ENCODE results near the gene MTG1.

Gene MTG1

DNA sequence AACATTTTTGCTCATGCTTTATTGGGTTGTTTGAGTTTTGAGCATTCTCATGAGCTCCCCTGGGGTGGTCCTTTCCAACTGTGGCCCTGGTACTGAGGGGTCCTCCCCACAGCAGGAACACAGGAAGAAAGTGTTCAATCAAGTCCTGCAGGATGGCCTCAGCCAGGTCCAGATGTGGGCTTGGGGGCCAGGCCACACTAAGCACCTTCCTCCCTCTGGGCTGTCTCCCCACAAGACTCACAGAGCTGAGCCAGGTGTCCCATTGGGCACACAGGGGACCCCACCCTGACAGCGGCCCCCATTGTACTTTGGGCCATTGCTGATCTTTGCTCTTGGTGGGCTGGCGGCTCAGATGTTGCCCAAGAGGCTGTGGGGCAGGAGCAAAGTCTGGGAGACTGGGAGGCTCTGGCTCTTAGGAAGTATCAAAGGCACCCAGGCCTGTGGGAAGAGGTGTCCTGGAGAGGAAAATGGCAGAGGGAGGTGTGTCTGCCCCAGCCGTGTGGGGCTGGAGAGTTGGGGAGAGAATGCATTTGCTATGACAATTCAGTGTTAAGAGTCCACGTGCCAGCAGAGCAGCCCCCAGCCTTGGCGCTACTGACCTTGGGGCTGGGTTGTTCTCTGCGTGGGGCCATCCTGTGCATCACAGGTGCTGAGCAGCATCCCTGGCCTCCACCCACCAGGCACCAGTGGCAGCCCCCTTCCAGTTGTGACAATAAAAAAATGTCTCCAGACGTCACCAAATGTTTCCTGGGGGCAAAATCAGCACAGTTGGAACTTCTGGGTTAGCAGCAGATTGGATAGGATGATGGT is 77.5 kb downstream of the MTG1 start:
- DNase-seq, result no peak

Measured in left hindlimb (tissue), 1 donor.